ENCODE measurements around the gene NPNT.

The NPNT gene

DNA sequence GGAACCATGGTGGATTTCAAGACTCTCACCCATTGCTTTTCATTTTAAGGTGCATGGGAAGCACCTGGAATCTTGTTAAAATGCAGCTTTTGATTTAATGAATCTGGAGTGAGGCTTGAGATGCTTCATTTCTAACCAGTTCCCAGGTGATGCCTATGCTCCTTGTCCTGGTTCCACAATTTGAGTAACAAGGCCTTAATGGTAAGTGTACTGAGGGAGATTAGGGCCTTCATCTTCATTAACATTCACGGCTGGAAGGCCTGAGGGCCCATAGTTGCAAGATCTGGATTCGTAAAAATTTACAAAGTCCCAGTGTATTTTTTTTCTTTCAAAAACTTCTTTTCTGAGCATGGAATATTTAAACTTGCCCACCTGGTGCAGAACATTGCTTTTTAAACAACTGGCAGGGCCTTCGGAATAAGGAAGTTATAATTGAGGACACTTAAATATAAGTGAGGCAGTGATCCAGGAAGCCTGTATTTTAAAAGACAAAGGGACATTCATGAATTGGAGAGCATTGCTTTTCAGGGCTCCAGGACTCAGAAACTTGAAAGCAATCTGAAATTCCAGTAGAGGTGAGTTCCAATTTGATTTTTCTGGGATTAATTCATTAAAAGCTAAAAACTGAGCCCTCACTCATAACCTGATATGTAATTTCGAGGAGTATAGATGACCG is 77.8 kb downstream of the NPNT start:
- DNase-seq (ENCODE audit: low read depth): no peak

DNA sequence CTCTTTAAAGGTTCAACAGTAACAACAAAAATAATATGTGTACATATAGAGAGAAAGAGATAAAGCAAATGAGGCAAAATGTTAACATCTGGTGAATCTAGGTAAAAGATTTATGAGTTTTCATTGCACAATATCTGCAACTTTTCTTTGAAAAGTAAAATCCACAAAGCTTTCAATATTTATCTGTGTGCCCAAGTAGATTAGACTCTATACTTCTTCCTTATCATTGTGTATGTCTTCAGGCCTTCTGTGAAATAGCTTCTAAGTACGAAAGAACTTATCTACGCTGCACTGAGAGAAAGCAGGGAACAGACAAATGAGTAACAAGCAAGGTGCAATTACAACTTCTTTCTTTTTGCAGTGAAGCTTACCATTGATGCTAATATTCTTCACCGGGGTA is 81.6 kb downstream of the NPNT start:
- DNase-seq (ENCODE audit: low read depth): no peak

GRCh38 chr4:105978684-105979296 is 83.5 kb downstream of the NPNT start:
- DNase-seq (ENCODE audit: low read depth): no peak

DNA sequence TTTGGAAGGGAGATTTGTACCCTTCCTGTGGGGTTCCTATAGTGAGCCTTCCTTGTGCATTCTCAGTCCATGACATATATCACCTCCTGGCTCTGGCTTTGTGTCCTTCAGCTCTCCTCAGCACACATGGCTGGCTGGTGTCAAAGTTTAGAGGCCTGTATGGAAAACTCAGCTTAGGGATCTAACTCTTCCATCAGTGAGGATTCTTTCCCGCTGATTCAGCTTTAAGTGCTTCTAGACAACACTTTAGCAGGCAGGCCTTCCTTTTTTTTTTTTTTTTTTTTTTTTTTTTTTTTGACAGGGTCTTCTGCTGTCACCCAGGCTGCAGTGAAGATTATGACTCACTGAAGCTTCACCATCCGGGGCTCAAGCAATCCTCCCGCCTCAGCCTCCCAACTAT is 84.2 kb downstream of the NPNT start:
- no peak for DNase-seq (ENCODE audit: low read depth)

- DNase-seq (ENCODE audit: low read depth): no peak
Measured at GRCh38 chr4:105988671-105989070, 93.4 kb downstream of the NPNT start.

- DNase-seq (ENCODE audit: low read depth): no peak
Measured at GRCh38 chr4:105989485-105990242, 94.4 kb downstream of the NPNT start.

GRCh38 chr4:105990933-105991332 is 95.7 kb downstream of the NPNT start:
- no peak for DNase-seq (ENCODE audit: low read depth)

DNA sequence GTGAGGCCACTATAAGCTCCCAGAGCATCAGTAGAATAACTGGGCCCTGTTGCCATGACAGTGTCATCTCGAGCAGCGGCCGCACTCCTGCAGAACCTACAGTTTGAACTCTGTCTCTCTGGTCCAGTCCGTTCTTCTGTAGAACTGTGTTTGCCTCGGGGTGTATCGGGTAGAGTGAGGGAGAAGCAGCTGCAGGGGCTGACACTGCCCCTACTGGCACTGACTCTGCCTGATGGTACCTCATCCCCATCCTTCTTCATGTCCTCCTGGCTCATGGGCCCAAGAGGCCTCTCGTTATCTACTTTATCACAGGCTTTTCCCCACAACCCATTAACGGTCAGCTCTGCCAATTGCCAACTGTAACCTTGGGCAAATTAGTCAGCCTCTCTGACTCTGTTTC is 96.5 kb downstream of the NPNT start:
- DNase-seq (ENCODE audit: low read depth): no peak

DNA sequence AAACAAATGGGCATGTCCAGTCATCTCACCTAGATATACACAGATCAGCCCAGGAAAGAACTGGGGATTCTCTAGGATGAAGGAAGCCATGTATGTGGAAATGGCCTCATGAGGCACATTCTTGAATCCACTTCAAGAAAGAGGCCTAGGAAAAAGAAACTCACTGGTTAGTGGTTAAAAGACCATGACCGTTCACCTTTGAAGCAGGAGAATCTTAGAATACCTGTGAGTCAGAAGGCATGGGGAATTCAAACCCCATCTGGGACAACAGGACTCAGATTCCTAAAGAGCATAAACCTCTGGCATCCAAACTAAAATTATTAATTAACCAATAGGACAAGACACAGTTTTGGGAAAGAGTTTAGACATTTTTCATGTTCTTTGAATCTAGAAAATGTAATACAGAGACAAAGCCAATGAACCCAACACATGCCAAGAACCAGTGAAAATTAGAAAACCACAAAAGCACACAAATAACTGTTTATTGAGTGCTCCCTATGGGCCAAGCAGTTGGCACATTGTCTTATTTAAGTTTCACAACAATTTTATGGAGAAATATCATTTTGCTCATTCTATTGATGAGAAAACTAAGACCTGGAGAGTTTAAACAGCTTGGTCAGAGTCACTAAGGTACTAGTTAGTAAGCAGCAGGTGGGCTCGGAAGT is 97.5 kb downstream of the NPNT start:
- DNase-seq (ENCODE audit: low read depth): no peak

DNA sequence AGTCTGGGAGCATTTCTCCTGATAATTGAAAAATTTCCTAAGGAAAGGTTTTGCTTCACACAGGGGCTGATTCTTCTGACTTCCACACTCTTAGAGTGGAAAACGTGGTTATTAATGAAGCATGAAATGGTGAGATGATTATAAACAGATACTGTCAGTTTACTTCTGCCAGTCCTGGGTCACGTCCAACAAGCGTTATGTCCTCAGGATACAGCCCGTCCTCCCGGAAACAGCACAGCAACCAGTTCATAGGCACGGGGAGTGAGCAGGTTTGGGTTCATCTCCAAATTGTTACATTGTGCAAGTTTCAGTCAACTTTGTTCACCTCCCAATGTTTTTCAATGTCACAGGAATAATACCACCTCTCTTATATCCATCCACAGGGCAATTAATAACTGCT is 98.8 kb downstream of the NPNT start:
- no peak for DNase-seq (ENCODE audit: low read depth)

DNA sequence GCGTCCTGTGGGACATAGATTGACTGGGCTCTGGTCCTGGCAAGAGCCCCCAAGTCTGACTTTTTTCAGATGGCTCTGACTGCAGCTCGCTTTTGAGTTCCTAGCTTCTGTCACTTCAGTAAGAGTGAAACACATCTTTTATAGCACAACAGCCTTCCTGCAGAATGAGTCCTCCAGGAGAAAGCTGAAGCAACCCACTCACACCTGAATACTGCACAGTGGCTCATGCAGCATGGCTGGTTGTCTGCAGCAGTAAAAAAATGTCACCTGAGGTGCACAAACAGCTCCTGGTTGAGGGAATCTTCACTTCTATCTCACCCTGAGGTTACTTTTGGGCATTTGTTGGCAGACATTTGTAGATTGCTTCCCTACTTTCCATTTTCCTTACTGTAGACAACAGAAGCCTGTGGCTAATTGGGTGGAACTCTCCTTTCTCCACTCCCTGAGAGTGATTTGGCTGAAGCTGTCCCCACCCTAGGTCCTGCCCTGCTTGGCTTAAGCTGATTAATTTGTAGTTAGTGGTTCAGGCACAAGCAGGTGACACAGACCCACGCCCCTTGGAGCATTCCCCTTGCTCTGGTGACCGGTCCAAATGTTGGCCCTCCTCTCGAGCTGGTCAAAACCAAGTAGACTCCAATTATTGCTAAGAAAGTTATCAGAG is 99.7 kb downstream of the NPNT start:
- DNase-seq (ENCODE audit: low read depth): no peak

GRCh38 chr4:105996845-105997244 is 101.6 kb downstream of the NPNT start:
- no peak for DNase-seq (ENCODE audit: low read depth)

GRCh38 chr4:105998171-105999063 is 103.1 kb downstream of the NPNT start:
- no peak for DNase-seq (ENCODE audit: low read depth)

DNA sequence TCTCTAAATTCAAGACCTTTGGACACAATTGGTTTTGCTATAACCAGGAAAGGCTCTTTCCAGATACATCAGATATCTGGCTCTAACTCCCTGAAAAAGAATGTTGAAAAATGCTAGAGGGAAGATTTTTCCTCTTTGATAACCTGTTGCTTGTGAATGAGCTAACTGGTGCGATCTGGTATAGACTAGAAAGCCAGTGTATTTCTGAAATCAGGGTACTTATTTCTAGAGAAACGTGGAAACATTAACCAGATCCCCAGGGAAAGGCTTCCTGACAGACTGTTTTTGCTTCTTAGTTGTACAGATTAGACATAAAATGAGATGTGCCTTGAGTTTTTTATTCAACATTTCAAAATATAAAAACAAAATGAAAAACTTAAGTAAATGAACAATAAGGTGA is 107.7 kb downstream of the NPNT start:
- no peak for DNase-seq (ENCODE audit: low read depth)

- DNase-seq (ENCODE audit: low read depth): no peak
Measured at GRCh38 chr4:106010761-106011160, 115.5 kb downstream of the NPNT start.

DNA sequence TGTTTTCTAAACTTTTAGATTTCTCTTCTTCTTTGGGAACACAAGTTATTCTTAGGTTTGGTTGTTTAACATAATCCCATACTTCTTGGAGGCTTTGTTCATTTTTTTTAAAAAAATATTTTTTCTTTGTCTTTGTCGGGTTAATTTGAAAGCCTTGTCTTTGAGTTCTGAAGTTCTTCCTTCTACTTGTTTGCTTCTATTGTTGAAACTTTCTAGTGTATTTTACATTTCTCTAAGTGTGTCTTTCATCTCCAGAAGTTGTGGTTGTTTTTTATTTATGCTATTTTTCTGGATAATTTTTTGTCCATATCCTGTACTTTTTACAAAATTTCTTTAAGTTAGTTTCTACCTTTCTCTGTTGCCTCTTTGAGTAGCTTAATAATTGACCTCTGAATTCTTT is 116.1 kb downstream of the NPNT start:
- no peak for DNase-seq (ENCODE audit: low read depth)

DNA sequence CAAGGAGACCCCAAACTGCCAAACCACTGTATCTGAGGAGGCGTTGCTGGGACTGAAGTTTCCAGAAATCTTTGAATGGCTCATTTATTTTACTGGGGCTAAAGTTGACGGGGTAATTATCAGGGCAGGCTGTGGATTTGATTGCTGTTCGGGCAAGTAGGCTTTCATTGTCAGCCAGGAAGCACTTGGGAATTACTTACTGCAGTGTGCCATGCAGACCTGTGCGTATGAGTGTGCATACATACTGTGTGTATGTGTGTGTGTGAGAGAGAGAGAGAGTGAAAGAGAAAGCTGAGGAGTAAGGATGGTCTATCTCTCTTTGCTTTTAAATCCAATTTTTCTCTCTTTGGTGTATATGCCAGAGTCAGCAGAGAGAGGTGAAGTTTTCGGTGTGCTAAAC is 122.7 kb downstream of the NPNT start:
- no peak for DNase-seq (ENCODE audit: low read depth)

- no peak for DNase-seq (ENCODE audit: low read depth)
Measured at GRCh38 chr4:106019771-106020170, 124.5 kb downstream of the NPNT start.

All from activated T-helper 1 cell treated with Interleukin-2 at 50 U/mL for 16 hours (primary cell).